Stimulated activated CD8-positive, alpha-beta memory T cell treated with anti-CD3 and anti-CD28 coated beads, Interleukin-12 subunit alpha, Interleukin-12 subunit beta, amount 100 ng/mL, for 24 hours (primary cell): ENCODE results near the gene PGA5.
"Not testable (repeated sequence)": the region's sequence is repeated elsewhere in the genome, so short reads cannot be mapped to it uniquely, and the experiment has no call there.

ENCODE experiments used
- DNase-seq: peaks from one replicate; pipeline ENCODE4 v3.0.0-alpha.2; 2020; ENCODE audit errors: extremely low read depth

Gene PGA5

GRCh38 chr11:61240875-61241274 lies at the start of gene PGA5:
Gene PGA5 (plus strand): TSS chr11:61241175. CDS start chr11:61241227, 52 bp downstream.
- not testable (repeated sequence) for DNase-seq

- no peak for DNase-seq
Observed at GRCh38 chr11:61193596-61193995, 47.4 kb upstream of the PGA5 start.

- no peak for DNase-seq
Observed at GRCh38 chr11:61194169-61194671, 46.8 kb upstream of the PGA5 start.

GRCh38 chr11:61194981-61195695 lies 45.8 kb upstream of the PGA5 start:
- no peak for DNase-seq

GRCh38 chr11:61195719-61196118 lies 45.3 kb upstream of the PGA5 start:
- DNase-seq, result no peak

GRCh38 chr11:61198361-61198760 lies 42.6 kb upstream of the PGA5 start:
- DNase-seq, result no peak

- DNase-seq, result no peak
Observed at GRCh38 chr11:61198948-61199523, 41.9 kb upstream of the PGA5 start.

GRCh38 chr11:61201476-61201875 lies 39.5 kb upstream of the PGA5 start:
- no peak for DNase-seq

GRCh38 chr11:61202950-61203746 lies 37.8 kb upstream of the PGA5 start, which contains the start of gene PGA3:
Gene PGA3 (plus strand): TSS chr11:61203515. CDS start chr11:61203565, 50 bp downstream.
- not testable (repeated sequence) for DNase-seq

GRCh38 chr11:61203873-61204272 lies 37.1 kb upstream of the PGA5 start:
- not testable (repeated sequence) for DNase-seq

GRCh38 chr11:61204502-61205059 lies 36.4 kb upstream of the PGA5 start:
- DNase-seq, result not testable (repeated sequence)

GRCh38 chr11:61207636-61208310 lies 33.2 kb upstream of the PGA5 start:
- not testable (repeated sequence) for DNase-seq

- not testable (repeated sequence) for DNase-seq
Observed at GRCh38 chr11:61210629-61211028, 30.3 kb upstream of the PGA5 start.

GRCh38 chr11:61211327-61211952 lies 29.5 kb upstream of the PGA5 start:
- not testable (repeated sequence) for DNase-seq

GRCh38 chr11:61212202-61212601 lies 28.8 kb upstream of the PGA5 start:
- not testable (repeated sequence) for DNase-seq

- not testable (repeated sequence) for DNase-seq
Observed at GRCh38 chr11:61213711-61214324, 27.2 kb upstream of the PGA5 start.

GRCh38 chr11:61218306-61218705 lies 22.7 kb upstream of the PGA5 start:
- DNase-seq, result not testable (repeated sequence)

GRCh38 chr11:61219016-61219415 lies 22.0 kb upstream of the PGA5 start:
- DNase-seq, result not testable (repeated sequence)

- not testable (repeated sequence) for DNase-seq
Observed at GRCh38 chr11:61222047-61222446, 18.9 kb upstream of the PGA5 start, which contains the start of gene PGA4. Gene PGA4 (plus strand): TSS chr11:61222347. CDS start chr11:61222401, 54 bp downstream.

- DNase-seq, result not testable (repeated sequence)
Observed at GRCh38 chr11:61222692-61223091, 18.3 kb upstream of the PGA5 start.
